ENCODE data around the gene LIPC. TPM values are rescaled to one million over a fixed set of nuclear protein-coding genes. Genes with fewer than 3 reads are reported as not detected.

Gene LIPC
- polyA plus RNA-seq, 1 of the 3 experiments (the other 2 are of a cell fraction): not detected

GRCh38 chr15:58519516-58519915 is 87.7 kb downstream of the LIPC start:
- Histone ChIP-seq H4K20me1 (ENCODE audit: insufficient read depth) (no peaks in the 10 kb centered on the region), H3K27ac (ENCODE audit: low read depth in 2 of 2, low read length in 1 of 2) (no peak overlapping the region), H3K4me2 (no peak overlapping the region), H3K9ac (no peak overlapping the region), H3K79me2 (ENCODE audit: insufficient read depth) (no peaks in the 10 kb centered on the region), H3K36me3 (replicated peaks in 1 of 2; ENCODE audit: control insufficient read depth in 1 of 2, insufficient read depth in 2 of 2, low read length in 1 of 2) (no peaks in the 10 kb centered on the region), H3K27me3 (ENCODE audit: insufficient read depth) (no peaks in the 10 kb centered on the region), H2AFZ (ENCODE audit: low read depth) (no peak overlapping the region), H3K4me1 (ENCODE audit: control insufficient read depth in 1 of 2, insufficient read depth in 2 of 2, low read depth in 1 of 2, low read length in 1 of 2) (peaks cover 7 to 9% of the 10 kb centered on the region in 2 experiments; a peak in 2 of 4 replicates), H3F3A (replicated peaks; ENCODE audit: insufficient read depth) (no peaks in the 10 kb centered on the region), H3K4me3 (ENCODE audit: low read depth in 2 of 2, low read length in 1 of 2) (no peak overlapping the region; a peak in 1 of 4 replicates), H3K9me3 (no peaks in the 10 kb centered on the region), H3K9me2 (no peaks in the 10 kb centered on the region)
- TF ChIP-seq SIN3A (IDR thresholded peaks at IDR 0.05; ENCODE audit: borderline replicate concordance, low read depth, low read length) (no peak), NFIC (IDR thresholded peaks at IDR 0.05; ENCODE audit: borderline replicate concordance) (no peak), GATA2 (CRISPR knock-in tag; IDR thresholded peaks at IDR 0.05) (no peak), JUND (IDR thresholded peaks at IDR 0.05) (no peak), PBX3 (IDR thresholded peaks at IDR 0.05) (no peak), POLR2AphosphoS5 (IDR thresholded peaks at IDR 0.05; ENCODE audit: low read depth, low read length) (no peak), REST (IDR thresholded peaks at IDR 0.05; ENCODE audit: low read depth, low read length) (no peak), RXRA (IDR thresholded peaks at IDR 0.05; ENCODE audit: borderline replicate concordance, low read depth) (no peak), ELF1 (IDR thresholded peaks at IDR 0.05) (no peak), FOSL2 (IDR thresholded peaks at IDR 0.05; ENCODE audit: borderline replicate concordance, low read depth) (no peak), USF1 (IDR thresholded peaks at IDR 0.05; ENCODE audit: borderline replicate concordance, low read depth) (no peak), TCF12 (IDR thresholded peaks at IDR 0.05) (no peak), CTCF (IDR thresholded peaks at IDR 0.05) (no peak), RAD21 (IDR thresholded peaks at IDR 0.05; ENCODE audit: low read length) (no peak), MEF2A (IDR thresholded peaks at IDR 0.05; ENCODE audit: borderline replicate concordance, low read depth) (no peak), MXI1 (IDR thresholded peaks at IDR 0.05; ENCODE audit: low read depth, low read length) (no peak), EZH2phosphoT487 (IDR thresholded peaks at IDR 0.05; ENCODE audit: borderline replicate concordance, low read depth) (no peak), TAF1 (IDR thresholded peaks at IDR 0.05; ENCODE audit: borderline replicate concordance, low read depth, low read length) (no peak), GABPA (IDR thresholded peaks at IDR 0.05; ENCODE audit: low read depth) (no peak), RFX5 (IDR thresholded peaks at IDR 0.05; ENCODE audit: low read length) (no peak)
- WGBS (ENCODE audit: low lambda C conversion rate): 65% methylated on average over 5 of the region's 5 CpGs
- ChIA-PET CTCF (no interaction called here), POLR2A (no interaction called here)
- no peak for DNase-seq
